Measurements from ENCODE around the gene POLR1G. TPM values are rescaled to one million over a fixed set of nuclear protein-coding genes. Genes with fewer than 3 reads are reported as not detected.

POLR1G gene
- total RNA-seq, 1 experiment from 2014 or later: 30.5 TPM

- peak; percentile 61 for ATAC-seq
- peaks cover 0 to 4% of the 10 kb centered on the region in 2 experiments; a peak in 1 of 4 replicates for H3K9me3 ChIP-seq (ENCODE audit: control insufficient read depth in 1 of 2, insufficient read depth in 1 of 2, low read depth in 1 of 2, low read length in 2 of 2)
- H3K4me3 ChIP-seq (replicated peaks in 1 of 2; ENCODE audit: low read depth in 1 of 2, low read length in 2 of 2): peak overlapping the region; percentile 49 to 58
- H3K4me1 ChIP-seq (ENCODE audit: control insufficient read depth in 1 of 2, insufficient read depth in 2 of 2, low read length in 2 of 2): peaks cover 32 to 64% of the 10 kb centered on the region in 2 experiments
- no peak for DNase-seq (ENCODE audit: low read depth, low spot score)
- ChIA-PET CTCF (interaction anchor here (1.9 to 3.7 kb wide), 2 partner anchors 11 to 29 kb away, joined by 5 to 10 read pairs; no protein-coding TSS in a partner anchor), POLR2A (no interaction called here), RAD21 (ENCODE audit: low non-redundant PET in 1 of 2, low total read pairs in 2 of 2, uncharacterized antibody in 2 of 2, unreplicated experiment in 2 of 2) (interaction anchor here in 1 of 2 experiments (1.0 kb wide), 1 partner anchor 29 kb away, joined by 5 read pairs; no protein-coding TSS in a partner anchor)
- intact Hi-C loops (cut with micrococcal nuclease): no loop called here
- H2AFZ ChIP-seq (ENCODE audit: low read depth, low read length, poor library complexity, severe bottlenecking): no peak overlapping the region
- peak overlapping the region; percentile 77 for H3K9ac ChIP-seq (ENCODE audit: low read length)
- no peaks in the 10 kb centered on the region for H3K27me3 ChIP-seq (ENCODE audit: insufficient read depth, low read length)
- no TSS peak for BruUV-seq (replicated peaks)
- no peaks in the 10 kb centered on the region for H3K9me2 ChIP-seq (ENCODE audit: insufficient read depth)
- peak overlapping the region; percentile 67 for H3K4me2 ChIP-seq (ENCODE audit: low read length)
- no peaks in the 10 kb centered on the region for H3K79me2 ChIP-seq (ENCODE audit: insufficient read depth, low read length)
- H3K27ac ChIP-seq (ENCODE audit: low read depth, low read length): peak overlapping the region; percentile 38
- TF ChIP-seq EZH2phosphoT487 (IDR thresholded peaks at IDR 0.05; ENCODE audit: borderline replicate concordance): no peak
- no peak for TF ChIP-seq REST (IDR thresholded peaks at IDR 0.05; ENCODE audit: low read depth)
- no peak for TF ChIP-seq CEBPB (IDR thresholded peaks at IDR 0.05; ENCODE audit: low read depth)
- no peak for TF ChIP-seq CBX3 (IDR thresholded peaks at IDR 0.05; ENCODE audit: low read depth)
- no peak for TF ChIP-seq EGR1 (IDR thresholded peaks at IDR 0.05; ENCODE audit: low read depth)
- no peak for TF ChIP-seq ZNF274 (IDR thresholded peaks at IDR 0.05; ENCODE audit: low read depth, low read length)
- TF ChIP-seq POLR2AphosphoS5 (IDR thresholded peaks at IDR 0.05; ENCODE audit: low read depth, low read length): no peak
- no peak for TF ChIP-seq CTCF (IDR thresholded peaks at IDR 0.05 in 2 of 3, conservative IDR thresholded peaks at IDR 0.05 in 1 of 3; ENCODE audit: borderline replicate concordance in 1 of 3, insufficient read depth in 1 of 3, low read depth in 2 of 3, low read length in 2 of 3)
- TF ChIP-seq TCF7L2 (IDR thresholded peaks at IDR 0.05; ENCODE audit: borderline replicate concordance, extremely low read depth, insufficient read depth, insufficient read length): no peak
- TF ChIP-seq EZH2 (IDR thresholded peaks at IDR 0.05): no peak
- H3K36me3 ChIP-seq (ENCODE audit: control insufficient read depth in 1 of 2, insufficient read depth in 2 of 2, low read length in 2 of 2): no peaks in the 10 kb centered on the region
- H4K20me1 ChIP-seq (ENCODE audit: insufficient read depth): no peaks in the 10 kb centered on the region
Observed at GRCh38 chr19:45450012-45450333, 43.5 kb downstream of the POLR1G start.

Data from HCT116 (cell line).